GM18502 (cell line): ENCODE data around the gene C1orf159.
"Not testable (repeated sequence)": the region's sequence is repeated elsewhere in the genome, so short reads cannot be mapped to it uniquely, and the experiment has no call there.

Source experiments
- ATAC-seq: cut with Tn5 transposase; IDR thresholded peaks from one replicate; pipeline ENCODE4 v1.9.1; 2021; ENCODE audit warnings: mild to moderate bottlenecking; ENCODE audit not compliant: unreplicated experiment, poor library complexity

Gene C1orf159

GRCh38 chr1:1083416-1084371 lies 32.2 kb downstream of the C1orf159 start:
- no peak for ATAC-seq

GRCh38 chr1:1082776-1083415 lies 33.0 kb downstream of the C1orf159 start:
- ATAC-seq: no peak

- no peak for ATAC-seq
These were observed 33.6 kb downstream of the C1orf159 start for GRCh38 chr1:1082239-1082775.

GRCh38 chr1:1081311-1082238 lies 34.3 kb downstream of the C1orf159 start:
- ATAC-seq: no peak

- no peak for ATAC-seq
These were observed 35.0 kb downstream of the C1orf159 start for GRCh38 chr1:1080951-1081310.

GRCh38 chr1:1080122-1080757 lies 35.6 kb downstream of the C1orf159 start:
- ATAC-seq: no peak

- ATAC-seq: no peak
These were observed 36.3 kb downstream of the C1orf159 start for GRCh38 chr1:1079408-1080121.

GRCh38 chr1:1077396-1077795 lies 38.5 kb downstream of the C1orf159 start:
- ATAC-seq: not testable (repeated sequence)

GRCh38 chr1:1075148-1075935 lies 40.5 kb downstream of the C1orf159 start:
- ATAC-seq: no peak

GRCh38 chr1:1074631-1075147 lies 41.2 kb downstream of the C1orf159 start:
- ATAC-seq: no peak

GRCh38 chr1:1073743-1074587 lies 41.9 kb downstream of the C1orf159 start, which contains the start of gene RNF223:
RNF223 (minus strand) TSS chr1:1074306; CDS start chr1:1072566, 1,740 bp downstream.
- no peak for ATAC-seq

GRCh38 chr1:1072849-1073742 lies 42.8 kb downstream of the C1orf159 start:
- no peak for ATAC-seq

- no peak for ATAC-seq
These were observed 43.5 kb downstream of the C1orf159 start for GRCh38 chr1:1072299-1072848.

GRCh38 chr1:1071486-1072298 lies 44.2 kb downstream of the C1orf159 start:
- ATAC-seq: no peak
